Transverse colon (tissue), 3 donors: ENCODE data around the gene CCDC91.

Experiments
- CTCF ChIP-seq, 5 experiments: fragments of 200-600 bp in 3 of 5; fragments of 450-650 bp in 2 of 5; sonication (generic) in 3 of 5; IDR thresholded peaks; 1 replicate in 2 of 5; 2 replicates in 3 of 5; pipeline ENCODE4 v1.5.1; 2016 to 2017; ENCODE audit warnings: antibody characterized with exemption in 5 of 5, inconsistent platforms in 3 of 5, mild to moderate bottlenecking in 2 of 5, moderate library complexity in 1 of 5
- EP300 ChIP-seq: sonication (generic); formaldehyde crosslinking; IDR thresholded peaks from one replicate; pipeline ENCODE4 v1.6.1; 2017; ENCODE audit warnings: antibody characterized with exemption, low read depth
- POLR2A ChIP-seq: fragments of 450-650 bp; IDR thresholded peaks from one replicate; pipeline ENCODE4 v1.6.1; 2016; ENCODE audit warnings: antibody characterized with exemption, mild to moderate bottlenecking, moderate library complexity

- TF ChIP-seq CTCF (IDR thresholded peaks at IDR 0.05) = no peak
- no peak for TF ChIP-seq EP300
- no peak for TF ChIP-seq POLR2A
These were observed 31.9 kb downstream of the CCDC91 start for GRCh38 chr12:28222081-28222700.
